GM23248 (cell line): ENCODE measurements around the gene IL1RAPL1.

Experiments used
- EZH2 ChIP-seq: fragments of 200-600 bp; sonication (generic); IDR thresholded peaks from 2 replicates; pipeline ENCODE4 v1.6.1; 2018; ENCODE audit warnings: antibody characterized with exemption, mild to moderate bottlenecking; ENCODE audit not compliant: insufficient read depth, poor library complexity, severe bottlenecking
- EZH2phosphoT487 ChIP-seq: fragments of 200-600 bp; sonication (generic); IDR thresholded peaks from 2 replicates; pipeline ENCODE4 v1.6.1; 2018; ENCODE audit warnings: antibody characterized with exemption, moderate library complexity, mild to moderate bottlenecking, low read depth; ENCODE audit not compliant: insufficient read depth

- TF ChIP-seq EZH2 = no peak
- TF ChIP-seq EZH2phosphoT487 = no peak
Observed at GRCh38 chrX:29145316-29145715, 558.1 kb downstream of the IL1RAPL1 start.
